GM23338 (cell line): ENCODE measurements around the gene CDC16. TPM values are rescaled to one million over a fixed set of nuclear protein-coding genes. Genes with fewer than 3 reads are reported as not detected.

ENCODE experiments used
- ATAC-seq: fragments of 200-7000 bp; cut with Tn5 transposase; 3 replicates; pipeline ENCODE4 v1.9.1; 2020
- DNase-seq: peaks from one replicate; pipeline ENCODE4 v3.0.0-alpha.2; 2015; ENCODE audit warnings: low spot score
- H2AFZ ChIP-seq: fragments of 200-600 bp; sonication (generic); 2 replicates; pipeline ENCODE4 v1.8.0; 2016; ENCODE audit warnings: antibody characterized with exemption, mild to moderate bottlenecking, moderate library complexity
- H3F3A ChIP-seq: fragments of 200-600 bp; sonication (generic); replicated peaks from 2 replicates; pipeline ENCODE4 v1.8.0; 2017; ENCODE audit warnings: antibody characterized with exemption, mixed run types, low read depth
- H3K27ac ChIP-seq: fragments of 200-600 bp; sonication (generic); 2 replicates; pipeline ENCODE4 v1.6.1; 2016; ENCODE audit warnings: low read depth
- H3K27me3 ChIP-seq: fragments of 200-600 bp; sonication (generic); 2 replicates; pipeline ENCODE4 v1.8.0; 2016; ENCODE audit warnings: mild to moderate bottlenecking, mixed run types, moderate library complexity; ENCODE audit not compliant: insufficient read depth
- H3K36me3 ChIP-seq: fragments of 200-600 bp; sonication (generic); 2 replicates; pipeline ENCODE4 v1.8.0; 2016; ENCODE audit warnings: mild to moderate bottlenecking; ENCODE audit not compliant: insufficient read depth
- H3K4me1 ChIP-seq: fragments of 200-600 bp; sonication (generic); 2 replicates; pipeline ENCODE4 v1.8.0; 2016; ENCODE audit warnings: mild to moderate bottlenecking, moderate library complexity; ENCODE audit not compliant: insufficient read depth
- H3K4me2 ChIP-seq: fragments of 200-600 bp; sonication (generic); 2 replicates; pipeline ENCODE4 v1.7.1; 2017; ENCODE audit warnings: mixed run types
- H3K4me3 ChIP-seq: fragments of 200-600 bp; sonication (generic); 2 replicates; pipeline ENCODE4 v1.6.1; 2016; ENCODE audit warnings: mixed run types
- H3K79me2 ChIP-seq: fragments of 200-600 bp; sonication (generic); replicated peaks from 2 replicates; pipeline ENCODE4 v1.8.0; 2017; ENCODE audit warnings: mild to moderate bottlenecking; ENCODE audit not compliant: insufficient read depth
- H3K9me2 ChIP-seq: fragments of 200-600 bp; sonication (generic); 2 replicates; pipeline ENCODE4 v1.8.0; 2017; ENCODE audit not compliant: insufficient read depth
- H4K20me1 ChIP-seq: fragments of 200-600 bp; sonication (generic); replicated peaks from 2 replicates; pipeline ENCODE4 v1.8.0; 2017; ENCODE audit warnings: mild to moderate bottlenecking; ENCODE audit not compliant: insufficient read depth
- H3K27ac Mint-ChIP-seq: 2 replicates; pipeline ENCODE4 v1.8.0; 2020; ENCODE audit warnings: inconsistent platforms, mild to moderate bottlenecking, moderate library complexity, mixed read lengths
- H3K27me3 Mint-ChIP-seq: 3 replicates; pipeline ENCODE4 v1.8.0; 2022; ENCODE audit warnings: low read depth, mild to moderate bottlenecking, moderate library complexity, mixed read lengths, inconsistent platforms; ENCODE audit not compliant: insufficient read depth, poor library complexity
- H3K36me3 Mint-ChIP-seq: 3 replicates; pipeline ENCODE4 v1.8.0; 2021; ENCODE audit warnings: low read depth, mild to moderate bottlenecking, inconsistent platforms, moderate library complexity, mixed read lengths
- H3K4me1 Mint-ChIP-seq: 3 replicates; pipeline ENCODE4 v1.8.0; 2020; ENCODE audit warnings: mild to moderate bottlenecking, inconsistent platforms, mixed read lengths
- H3K4me3 Mint-ChIP-seq: 3 replicates; pipeline ENCODE4 v1.8.0; 2021; ENCODE audit warnings: moderate library complexity, mild to moderate bottlenecking, inconsistent platforms, mixed read lengths
- H3K9me3 Mint-ChIP-seq: 3 replicates; pipeline ENCODE4 v1.8.0; 2020; ENCODE audit warnings: moderate library complexity, mild to moderate bottlenecking, inconsistent platforms, mixed read lengths
- CREB1 ChIP-seq: fragments of 250-450 bp; sonication (Bioruptor Pico); IDR thresholded peaks from 2 replicates; pipeline ENCODE4 v1.5.0; 2020; ENCODE audit warnings: low read depth, mild to moderate bottlenecking, moderate library complexity
- EZH2phosphoT487 ChIP-seq: fragments of 200-600 bp; sonication (generic); IDR thresholded peaks from one replicate; pipeline ENCODE4 v1.8.1; 2018; ENCODE audit warnings: antibody characterized with exemption; ENCODE audit not compliant: unreplicated experiment
- JUNB ChIP-seq: IDR thresholded peaks from one replicate; pipeline ENCODE4 v1.6.1; 2016; ENCODE audit warnings: antibody characterized with exemption; ENCODE audit not compliant: unreplicated experiment
- NANOG ChIP-seq: IDR thresholded peaks from 2 replicates; pipeline ENCODE4 v1.6.1; 2016; ENCODE audit warnings: antibody characterized with exemption, borderline replicate concordance
- POLR2AphosphoS5 ChIP-seq: IDR thresholded peaks from 2 replicates; pipeline ENCODE4 v1.6.1; 2016; ENCODE audit warnings: antibody characterized with exemption, low read depth
- ZNF114 ChIP-seq: fragments of 250-450 bp; sonication (Bioruptor Pico); IDR thresholded peaks from 2 replicates; pipeline ENCODE4 v1.5.0; 2020; ENCODE audit warnings: mild to moderate bottlenecking, moderate library complexity
- ZNF331 ChIP-seq: fragments of 250-450 bp; sonication (Bioruptor Pico); IDR thresholded peaks from 2 replicates; pipeline ENCODE4 v1.5.0; 2020; ENCODE audit warnings: low read depth, mild to moderate bottlenecking, moderate library complexity
- polyA plus RNA-seq: library from polyadenylated mRNA; unstranded; fragments of >200 nt; fragmentation: Nextera tagmentation; extraction: Ambion mirVana; gene quantifications from 2 replicates; pipeline ENCODE4 v1.2.1, GENCODE V29; 2016
- total RNA-seq: library from RNA; depleted of rRNA; stranded (reverse); fragments of >200 nt; shearing (Covaris generic); gene quantifications from 2 replicates; pipeline ENCODE4 v1.2.3, GENCODE V29; 2014
- TF ChIP-seq, protein P1 (sequence below), 2 experiments: fragments of 200-600 bp in 1 of 2; sonication (generic) in 1 of 2; conservative IDR thresholded peaks; 2 replicates each; pipeline versions ENCODE4 v1.5.1 to v1.6.1; 2016 to 2017; ENCODE audit warnings: antibody characterized with exemption in 2 of 2, low read depth in 2 of 2, mild to moderate bottlenecking in 2 of 2, moderate library complexity in 1 of 2
- TF ChIP-seq, protein P2 (sequence below): fragments of 250-450 bp; sonication (Bioruptor Pico); IDR thresholded peaks from 2 replicates; pipeline ENCODE4 v1.5.0; 2020; ENCODE audit warnings: mild to moderate bottlenecking, moderate library complexity
- TF ChIP-seq, protein P3 (sequence below): IDR thresholded peaks from 2 replicates; pipeline ENCODE4 v1.6.1; 2016; ENCODE audit warnings: antibody characterized with exemption

CDC16 gene
- total and polyA plus RNA-seq, 2 experiments from 2014 or later, result 86.1 to 91.3 TPM

DNA sequence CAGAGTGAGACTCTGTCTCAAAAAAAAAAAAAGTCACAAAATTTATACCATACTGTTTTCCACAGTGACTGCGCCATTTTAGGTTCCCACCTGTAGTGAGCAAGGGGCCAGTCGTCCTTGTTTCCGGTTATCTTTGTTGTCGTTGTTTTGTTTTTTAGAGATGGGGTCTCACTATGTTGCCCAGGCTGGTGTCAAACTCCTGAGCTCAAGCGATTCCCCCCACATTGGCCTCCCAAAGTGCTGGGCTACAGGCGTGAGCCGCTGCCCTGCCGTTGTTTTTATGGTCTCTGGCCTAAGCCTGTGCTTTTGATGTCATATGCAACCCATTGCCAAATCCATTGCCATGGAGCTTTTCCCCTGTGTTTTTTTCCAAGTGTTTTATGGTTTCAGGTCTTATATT is 50.0 kb downstream of the CDC16 start:
- peaks cover 16% of the 10 kb centered on the region for H3F3A ChIP-seq
- H3K27me3 ChIP-seq, result no peaks in the 10 kb centered on the region
- H3K4me3 Mint-ChIP-seq, result no peak overlapping the region
- DNase-seq (no peak), ATAC-seq (no peak)
- H4K20me1 ChIP-seq, result peaks cover 21% of the 10 kb centered on the region
- peaks cover 17% of the 10 kb centered on the region for H3K27me3 Mint-ChIP-seq
- H3K4me1 Mint-ChIP-seq, result peaks cover 20% of the 10 kb centered on the region
- peaks cover 21% of the 10 kb centered on the region; the same call in 1 of the 2 replicates for H3K36me3 ChIP-seq
- no peak overlapping the region for H3K4me2 ChIP-seq
- H3K9me2 ChIP-seq, result no peaks in the 10 kb centered on the region
- H3K27ac Mint-ChIP-seq, result no peak overlapping the region
- H3K4me1 ChIP-seq, result peaks cover 10% of the 10 kb centered on the region
- no peaks in the 10 kb centered on the region; the same call in 2 of the 3 replicates for H3K9me3 Mint-ChIP-seq
- no peak overlapping the region for H3K27ac ChIP-seq
- no peak overlapping the region for H3K4me3 ChIP-seq
- H3K36me3 Mint-ChIP-seq, result peaks cover 71% of the 10 kb centered on the region
- no peak overlapping the region for H2AFZ ChIP-seq
- H3K79me2 ChIP-seq, result peaks cover 56% of the 10 kb centered on the region
- TF ChIP-seq, protein P1, sequence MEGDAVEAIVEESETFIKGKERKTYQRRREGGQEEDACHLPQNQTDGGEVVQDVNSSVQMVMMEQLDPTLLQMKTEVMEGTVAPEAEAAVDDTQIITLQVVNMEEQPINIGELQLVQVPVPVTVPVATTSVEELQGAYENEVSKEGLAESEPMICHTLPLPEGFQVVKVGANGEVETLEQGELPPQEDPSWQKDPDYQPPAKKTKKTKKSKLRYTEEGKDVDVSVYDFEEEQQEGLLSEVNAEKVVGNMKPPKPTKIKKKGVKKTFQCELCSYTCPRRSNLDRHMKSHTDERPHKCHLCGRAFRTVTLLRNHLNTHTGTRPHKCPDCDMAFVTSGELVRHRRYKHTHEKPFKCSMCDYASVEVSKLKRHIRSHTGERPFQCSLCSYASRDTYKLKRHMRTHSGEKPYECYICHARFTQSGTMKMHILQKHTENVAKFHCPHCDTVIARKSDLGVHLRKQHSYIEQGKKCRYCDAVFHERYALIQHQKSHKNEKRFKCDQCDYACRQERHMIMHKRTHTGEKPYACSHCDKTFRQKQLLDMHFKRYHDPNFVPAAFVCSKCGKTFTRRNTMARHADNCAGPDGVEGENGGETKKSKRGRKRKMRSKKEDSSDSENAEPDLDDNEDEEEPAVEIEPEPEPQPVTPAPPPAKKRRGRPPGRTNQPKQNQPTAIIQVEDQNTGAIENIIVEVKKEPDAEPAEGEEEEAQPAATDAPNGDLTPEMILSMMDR (conservative IDR thresholded peaks at IDR 0.05; ENCODE audit: low read depth in 2 of 2), result no peak
- TF ChIP-seq POLR2AphosphoS5, result no peak
- TF ChIP-seq, protein P2, sequence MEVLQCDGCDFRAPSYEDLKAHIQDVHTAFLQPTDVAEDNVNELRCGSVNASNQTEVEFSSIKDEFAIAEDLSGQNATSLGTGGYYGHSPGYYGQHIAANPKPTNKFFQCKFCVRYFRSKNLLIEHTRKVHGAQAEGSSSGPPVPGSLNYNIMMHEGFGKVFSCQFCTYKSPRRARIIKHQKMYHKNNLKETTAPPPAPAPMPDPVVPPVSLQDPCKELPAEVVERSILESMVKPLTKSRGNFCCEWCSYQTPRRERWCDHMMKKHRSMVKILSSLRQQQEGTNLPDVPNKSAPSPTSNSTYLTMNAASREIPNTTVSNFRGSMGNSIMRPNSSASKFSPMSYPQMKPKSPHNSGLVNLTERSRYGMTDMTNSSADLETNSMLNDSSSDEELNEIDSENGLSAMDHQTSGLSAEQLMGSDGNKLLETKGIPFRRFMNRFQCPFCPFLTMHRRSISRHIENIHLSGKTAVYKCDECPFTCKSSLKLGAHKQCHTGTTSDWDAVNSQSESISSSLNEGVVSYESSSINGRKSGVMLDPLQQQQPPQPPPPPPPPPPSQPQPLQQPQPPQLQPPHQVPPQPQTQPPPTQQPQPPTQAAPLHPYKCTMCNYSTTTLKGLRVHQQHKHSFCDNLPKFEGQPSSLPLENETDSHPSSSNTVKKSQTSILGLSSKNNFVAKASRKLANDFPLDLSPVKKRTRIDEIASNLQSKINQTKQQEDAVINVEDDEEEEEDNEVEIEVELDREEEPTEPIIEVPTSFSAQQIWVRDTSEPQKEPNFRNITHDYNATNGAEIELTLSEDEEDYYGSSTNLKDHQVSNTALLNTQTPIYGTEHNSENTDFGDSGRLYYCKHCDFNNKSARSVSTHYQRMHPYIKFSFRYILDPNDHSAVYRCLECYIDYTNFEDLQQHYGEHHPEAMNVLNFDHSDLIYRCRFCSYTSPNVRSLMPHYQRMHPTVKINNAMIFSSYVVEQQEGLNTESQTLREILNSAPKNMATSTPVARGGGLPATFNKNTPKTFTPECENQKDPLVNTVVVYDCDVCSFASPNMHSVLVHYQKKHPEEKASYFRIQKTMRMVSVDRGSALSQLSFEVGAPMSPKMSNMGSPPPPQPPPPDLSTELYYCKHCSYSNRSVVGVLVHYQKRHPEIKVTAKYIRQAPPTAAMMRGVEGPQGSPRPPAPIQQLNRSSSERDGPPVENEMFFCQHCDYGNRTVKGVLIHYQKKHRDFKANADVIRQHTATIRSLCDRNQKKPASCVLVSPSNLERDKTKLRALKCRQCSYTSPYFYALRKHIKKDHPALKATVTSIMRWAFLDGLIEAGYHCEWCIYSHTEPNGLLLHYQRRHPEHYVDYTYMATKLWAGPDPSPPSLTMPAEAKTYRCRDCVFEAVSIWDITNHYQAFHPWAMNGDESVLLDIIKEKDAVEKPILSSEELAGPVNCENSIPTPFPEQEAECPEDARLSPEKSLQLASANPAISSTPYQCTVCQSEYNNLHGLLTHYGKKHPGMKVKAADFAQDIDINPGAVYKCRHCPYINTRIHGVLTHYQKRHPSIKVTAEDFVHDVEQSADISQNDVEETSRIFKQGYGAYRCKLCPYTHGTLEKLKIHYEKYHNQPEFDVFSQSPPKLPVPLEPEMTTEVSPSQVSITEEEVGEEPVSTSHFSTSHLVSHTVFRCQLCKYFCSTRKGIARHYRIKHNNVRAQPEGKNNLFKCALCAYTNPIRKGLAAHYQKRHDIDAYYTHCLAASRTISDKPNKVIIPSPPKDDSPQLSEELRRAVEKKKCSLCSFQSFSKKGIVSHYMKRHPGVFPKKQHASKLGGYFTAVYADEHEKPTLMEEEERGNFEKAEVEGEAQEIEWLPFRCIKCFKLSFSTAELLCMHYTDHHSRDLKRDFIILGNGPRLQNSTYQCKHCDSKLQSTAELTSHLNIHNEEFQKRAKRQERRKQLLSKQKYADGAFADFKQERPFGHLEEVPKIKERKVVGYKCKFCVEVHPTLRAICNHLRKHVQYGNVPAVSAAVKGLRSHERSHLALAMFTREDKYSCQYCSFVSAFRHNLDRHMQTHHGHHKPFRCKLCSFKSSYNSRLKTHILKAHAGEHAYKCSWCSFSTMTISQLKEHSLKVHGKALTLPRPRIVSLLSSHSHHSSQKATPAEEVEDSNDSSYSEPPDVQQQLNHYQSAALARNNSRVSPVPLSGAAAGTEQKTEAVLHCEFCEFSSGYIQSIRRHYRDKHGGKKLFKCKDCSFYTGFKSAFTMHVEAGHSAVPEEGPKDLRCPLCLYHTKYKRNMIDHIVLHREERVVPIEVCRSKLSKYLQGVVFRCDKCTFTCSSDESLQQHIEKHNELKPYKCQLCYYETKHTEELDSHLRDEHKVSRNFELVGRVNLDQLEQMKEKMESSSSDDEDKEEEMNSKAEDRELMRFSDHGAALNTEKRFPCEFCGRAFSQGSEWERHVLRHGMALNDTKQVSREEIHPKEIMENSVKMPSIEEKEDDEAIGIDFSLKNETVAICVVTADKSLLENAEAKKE (CRISPR knock-in tag), result no peak
- TF ChIP-seq EZH2phosphoT487, result no peak
- no peak for TF ChIP-seq ZNF114 (CRISPR knock-in tag)
- no peak for TF ChIP-seq CREB1 (CRISPR knock-in tag)
- TF ChIP-seq JUNB, result no peak
- no peak for TF ChIP-seq ZNF331 (CRISPR knock-in tag)
- TF ChIP-seq NANOG, result no peak
- TF ChIP-seq, protein P3, sequence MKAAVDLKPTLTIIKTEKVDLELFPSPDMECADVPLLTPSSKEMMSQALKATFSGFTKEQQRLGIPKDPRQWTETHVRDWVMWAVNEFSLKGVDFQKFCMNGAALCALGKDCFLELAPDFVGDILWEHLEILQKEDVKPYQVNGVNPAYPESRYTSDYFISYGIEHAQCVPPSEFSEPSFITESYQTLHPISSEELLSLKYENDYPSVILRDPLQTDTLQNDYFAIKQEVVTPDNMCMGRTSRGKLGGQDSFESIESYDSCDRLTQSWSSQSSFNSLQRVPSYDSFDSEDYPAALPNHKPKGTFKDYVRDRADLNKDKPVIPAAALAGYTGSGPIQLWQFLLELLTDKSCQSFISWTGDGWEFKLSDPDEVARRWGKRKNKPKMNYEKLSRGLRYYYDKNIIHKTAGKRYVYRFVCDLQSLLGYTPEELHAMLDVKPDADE, result no peak
